Psoas muscle (tissue), 8 donors: ENCODE data around the gene GCDH. TPM values are rescaled to one million over a fixed set of nuclear protein-coding genes. Genes with fewer than 3 reads are reported as not detected.

Source experiments
- ATAC-seq, 4 donors: fragments of 200-7000 bp; cut with Tn5 transposase; one replicate each; pipeline ENCODE4 v1.9.1; 2020; ENCODE audit warnings: moderate library complexity in 3 of 4, mild to moderate bottlenecking in 2 of 4
- DNase-seq, 2 donors: peaks; one replicate each; pipeline ENCODE4 v3.0.0-alpha.2; 2020
- H3K27ac ChIP-seq: fragments of 200-600 bp; one replicate; pipeline ENCODE4 v1.8.0; 2022
- H3K27me3 ChIP-seq, 3 donors: fragments of 200-600 bp in 1 of 3; one replicate each; pipeline versions ENCODE4 v1.6.1 to v1.8.0; 2013 to 2022; ENCODE audit warnings: low read length in 2 of 3, mild to moderate bottlenecking in 2 of 3, moderate library complexity in 1 of 3; ENCODE audit not compliant: insufficient read depth in 3 of 3
- H3K36me3 ChIP-seq, 2 donors: fragments of 200-600 bp in 1 of 2; one replicate each; pipeline versions ENCODE4 v1.6.1 to v1.8.0; 2013 to 2022; ENCODE audit warnings: low read depth in 1 of 2, mild to moderate bottlenecking in 1 of 2, moderate library complexity in 1 of 2; ENCODE audit not compliant: insufficient read depth in 1 of 2
- H3K4me1 ChIP-seq: fragments of 200-600 bp; one replicate; pipeline ENCODE4 v1.8.0; 2022
- H3K4me3 ChIP-seq: fragments of 200-600 bp; one replicate; pipeline ENCODE4 v1.8.0; 2022; ENCODE audit warnings: mild to moderate bottlenecking
- H3K9me3 ChIP-seq: fragments of 200-600 bp; one replicate; pipeline ENCODE4 v1.8.0; 2022
- WGBS, 3 donors: extraction: QIAGEN DNeasy Blood & Tissue Kit; methylation state at CpG; one replicate each; pipeline versions ENCODE4 v1.1.6 to v1.1.7; 2013; 5-methylcytosine and 5-hydroxymethylcytosine counted together
- intact Hi-C, 2 donors: fragments of 100-400 bp; cut with DNase I; formaldehyde crosslinking; loops; one replicate each; pipeline versions ENCODE4 v1.11.0 to v1.14.2; 2022
- polyA plus RNA-seq, 3 donors: library from polyadenylated mRNA; stranded (reverse); fragments of 200-250 nt; gene quantifications; one replicate each; pipeline ENCODE4 v1.2.3, GENCODE V29; 2013
- total RNA-seq, 4 donors: library from RNA; stranded (reverse); fragmentation: NEBNext Ultra II Directional in 2 of 4; extraction: Animal tissue kit (Norgen Biotek cat#: 25700) in 2 of 4; gene quantifications; one replicate each; pipeline versions ENCODE4 v1.2.1 to v1.2.4, GENCODE V29; 2021 to 2023
- TF ChIP-seq, protein P1 (sequence below): fragments of 200-600 bp; IDR thresholded peaks from one replicate; pipeline ENCODE4 v1.8.0; 2022; ENCODE audit warnings: antibody characterized with exemption
- donor health status: healthy with polysubstance abuse.
- donor health status: DM: no; HTN: no; CAD: no; lungs with moderate emphysema.
- donor health status: Bipolar disorder and iron deficiency.
- donor health status: healthy.
- donor health status: DM: yes; HTN: yes; CAD: no.
- donor health status: DM: no; HTN: no; CAD: no.
- donor health status: DM: no; HTN: no; CAD: no.
- donor health status: DM: yes; HTN: yes; CAD: no.

Gene GCDH
- total and polyA plus RNA-seq, 7 donors = 18.9 to 45.2 (median 21.9) TPM

GRCh38 chr19:12864143-12864542 lies 26.8 kb upstream of the GCDH start:
- Histone ChIP-seq H3K4me1 (peaks cover 4% of the 10 kb centered on the region), H3K9me3 (no peaks in the 10 kb centered on the region), H3K36me3 (no peaks in the 10 kb centered on the region), H3K27ac (no peak overlapping the region), H3K4me3 (no peak overlapping the region), H3K27me3 (peaks cover 0 to 11% (median 6%) of the 10 kb centered on the region in 3 donors)
- TF ChIP-seq, protein P1, sequence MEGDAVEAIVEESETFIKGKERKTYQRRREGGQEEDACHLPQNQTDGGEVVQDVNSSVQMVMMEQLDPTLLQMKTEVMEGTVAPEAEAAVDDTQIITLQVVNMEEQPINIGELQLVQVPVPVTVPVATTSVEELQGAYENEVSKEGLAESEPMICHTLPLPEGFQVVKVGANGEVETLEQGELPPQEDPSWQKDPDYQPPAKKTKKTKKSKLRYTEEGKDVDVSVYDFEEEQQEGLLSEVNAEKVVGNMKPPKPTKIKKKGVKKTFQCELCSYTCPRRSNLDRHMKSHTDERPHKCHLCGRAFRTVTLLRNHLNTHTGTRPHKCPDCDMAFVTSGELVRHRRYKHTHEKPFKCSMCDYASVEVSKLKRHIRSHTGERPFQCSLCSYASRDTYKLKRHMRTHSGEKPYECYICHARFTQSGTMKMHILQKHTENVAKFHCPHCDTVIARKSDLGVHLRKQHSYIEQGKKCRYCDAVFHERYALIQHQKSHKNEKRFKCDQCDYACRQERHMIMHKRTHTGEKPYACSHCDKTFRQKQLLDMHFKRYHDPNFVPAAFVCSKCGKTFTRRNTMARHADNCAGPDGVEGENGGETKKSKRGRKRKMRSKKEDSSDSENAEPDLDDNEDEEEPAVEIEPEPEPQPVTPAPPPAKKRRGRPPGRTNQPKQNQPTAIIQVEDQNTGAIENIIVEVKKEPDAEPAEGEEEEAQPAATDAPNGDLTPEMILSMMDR = no peak
- DNase-seq (no peak), ATAC-seq (no peak)
- intact Hi-C loops = no loop called here
- WGBS, 3 donors = 83 to 85% (median 83%) methylated on average over 4 of the region's 4 CpGs

GRCh38 chr19:12864721-12865715 lies 25.9 kb upstream of the GCDH start:
- WGBS, 3 donors = 77 to 84% (median 79%) methylated on average over 34 of the region's 34 CpGs
- TF ChIP-seq, protein P1 = no peak
- Histone ChIP-seq H3K9me3 (no peaks in the 10 kb centered on the region), H3K4me3 (no peak overlapping the region), H3K36me3 (no peaks in the 10 kb centered on the region), H3K27me3 (peaks cover 0 to 11% (median 6%) of the 10 kb centered on the region in 3 donors), H3K27ac (no peak overlapping the region), H3K4me1 (peaks cover 4% of the 10 kb centered on the region)
- intact Hi-C loops = no loop called here
- ATAC-seq = no peak
- no peak for DNase-seq

GRCh38 chr19:12865746-12866415 lies 25.1 kb upstream of the GCDH start:
- WGBS, 3 donors = 80 to 82% (median 81%) methylated on average over 19 of the region's 19 CpGs
- ATAC-seq (no peak), DNase-seq (no peak)
- no peak overlapping the region for H3K27ac ChIP-seq
- H3K4me3 ChIP-seq = no peak overlapping the region
- peaks cover 0 to 11% (median 6%) of the 10 kb centered on the region in 3 donors for H3K27me3 ChIP-seq
- H3K4me1 ChIP-seq = peaks cover 4% of the 10 kb centered on the region
- TF ChIP-seq, protein P1 = no peak
- intact Hi-C loops = no loop called here
- no peaks in the 10 kb centered on the region for H3K9me3 ChIP-seq
- no peaks in the 10 kb centered on the region for H3K36me3 ChIP-seq

DNA sequence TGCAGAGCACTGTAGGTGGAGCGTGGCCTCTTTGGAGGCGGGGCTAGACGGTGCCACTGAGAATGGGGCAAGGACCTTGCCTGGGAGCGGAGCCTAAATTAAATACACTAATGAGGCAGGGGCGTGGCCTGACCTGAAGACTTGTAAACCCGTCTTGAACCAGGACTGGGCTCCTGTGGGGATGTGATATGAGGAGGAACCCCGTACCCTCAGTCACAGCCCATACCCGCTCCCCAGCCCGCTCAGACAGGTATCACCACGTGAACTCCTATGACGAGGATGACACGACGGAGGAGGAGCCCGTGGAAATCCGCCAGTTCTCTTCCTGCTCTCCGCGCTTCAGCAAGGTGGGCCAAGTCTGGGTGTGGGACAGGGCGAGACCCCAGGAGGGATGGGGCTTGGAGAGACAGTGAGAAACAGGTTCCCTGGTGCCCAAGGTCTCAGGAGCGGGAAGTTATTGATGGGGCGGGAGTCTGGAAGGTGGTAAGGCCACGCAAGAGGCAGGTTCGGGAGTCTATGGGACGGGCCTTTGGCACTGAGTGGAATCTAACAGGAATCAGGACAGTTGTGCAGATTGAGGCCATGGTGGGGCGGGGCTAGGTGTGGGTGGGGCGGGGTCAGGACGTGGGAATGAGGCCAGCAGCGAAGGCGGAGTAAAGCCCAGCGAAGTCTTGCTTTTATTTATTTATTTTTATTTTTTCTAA lies 24.4 kb upstream of the GCDH start:
- ATAC-seq (no peak), DNase-seq (no peak)
- Histone ChIP-seq H3K27ac (no peak overlapping the region), H3K36me3 (no peaks in the 10 kb centered on the region), H3K27me3 (peaks cover 0 to 11% (median 6%) of the 10 kb centered on the region in 3 donors), H3K4me1 (peaks cover 4% of the 10 kb centered on the region), H3K4me3 (no peak overlapping the region), H3K9me3 (no peaks in the 10 kb centered on the region)
- TF ChIP-seq, protein P1 = no peak
- 86 to 89% (median 86%) methylated on average over 27 to 29 of the region's 29 CpGs for WGBS, 3 donors
- intact Hi-C loops = no loop called here
